Glutamatergic neuron (in vitro differentiated cells): ENCODE results near the gene ZNF284. TPM values are rescaled to one million over a fixed set of nuclear protein-coding genes. Genes with fewer than 3 reads are reported as not detected.
A peak's percentile ranks its signal among the peaks of the same experiment; 100 is the strongest.
"Not testable (repeated sequence)": the region's sequence is repeated elsewhere in the genome, so short reads cannot be mapped to it uniquely, and the experiment has no call there.

Experiments used
- DNase-seq: peaks from one replicate; pipeline ENCODE4 v3.0.0; 2022
- H3K27ac Mint-ChIP-seq: one replicate; pipeline ENCODE4 v1.8.0; 2020; ENCODE audit warnings: mild to moderate bottlenecking, mixed read lengths, inconsistent platforms; ENCODE audit not compliant: unreplicated experiment
- H3K27me3 Mint-ChIP-seq: one replicate; pipeline ENCODE4 v1.8.0; 2020; ENCODE audit warnings: mild to moderate bottlenecking, moderate library complexity, mixed read lengths, inconsistent platforms; ENCODE audit not compliant: unreplicated experiment
- H3K36me3 Mint-ChIP-seq: one replicate; pipeline ENCODE4 v1.8.0; 2020; ENCODE audit warnings: mild to moderate bottlenecking, mixed read lengths, inconsistent platforms; ENCODE audit not compliant: unreplicated experiment
- H3K4me1 Mint-ChIP-seq: one replicate; pipeline ENCODE4 v1.8.0; 2020; ENCODE audit warnings: mild to moderate bottlenecking, low read depth, mixed read lengths, inconsistent platforms; ENCODE audit not compliant: unreplicated experiment
- H3K4me3 Mint-ChIP-seq: one replicate; pipeline ENCODE4 v1.8.0; 2020; ENCODE audit warnings: mild to moderate bottlenecking, mixed read lengths, inconsistent platforms; ENCODE audit not compliant: unreplicated experiment
- H3K9me3 Mint-ChIP-seq: one replicate; pipeline ENCODE4 v1.8.0; 2020; ENCODE audit warnings: mild to moderate bottlenecking, moderate library complexity, mixed read lengths, inconsistent platforms; ENCODE audit not compliant: unreplicated experiment
- total RNA-seq: library from RNA; stranded (reverse); fragmentation: NEBNext Ultra II Directional; extraction: Animal tissue kit (Norgen Biotek cat#: 25700); gene quantifications from one replicate; pipeline ENCODE4 v1.2.1, GENCODE V29; 2021; ENCODE audit not compliant: unreplicated experiment
- TF ChIP-seq, protein P1 (sequence below): fragments of 200-600 bp; sonication (generic); IDR thresholded peaks from one replicate; pipeline ENCODE4 v1.5.0; 2021; ENCODE audit not compliant: partially characterized antibody, unreplicated experiment

ZNF284 gene
- total RNA-seq, 1 donor from 2014 or later = 3.9 TPM

DNA sequence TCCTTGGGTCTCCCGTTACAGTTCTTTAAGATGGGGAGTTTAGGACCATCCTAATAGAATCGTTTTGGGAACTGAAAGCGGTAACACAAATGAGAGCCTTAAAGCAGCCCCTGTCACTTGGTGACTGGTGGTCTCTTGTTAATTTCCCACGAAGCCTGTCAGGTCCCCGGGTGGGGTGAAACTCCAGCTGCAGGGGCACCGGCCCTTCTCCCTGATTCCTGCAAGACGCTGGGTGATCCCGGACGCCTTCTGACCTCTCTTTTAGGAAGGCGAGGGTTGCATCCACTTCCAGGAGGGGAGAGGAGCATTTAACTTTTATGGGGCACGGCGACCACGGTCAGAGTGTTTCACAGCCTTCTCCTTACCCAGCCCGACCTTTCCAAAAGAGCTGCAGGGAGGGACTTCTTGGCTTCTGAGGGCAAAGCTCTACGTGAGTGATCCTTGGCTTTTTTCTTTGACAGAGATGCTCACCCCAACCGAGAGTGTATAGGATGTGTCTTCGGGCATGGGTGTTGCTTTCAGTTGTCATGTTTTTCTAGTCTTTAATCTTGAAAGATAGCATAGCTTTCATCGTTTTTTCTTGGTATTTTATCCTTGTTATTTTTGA lies 41.9 kb downstream of the ZNF284 start:
- Mint-ChIP-seq H3K4me1 (no peaks in the 10 kb centered on the region), H3K9me3 (peaks cover 10% of the 10 kb centered on the region), H3K27ac (no peak overlapping the region), H3K27me3 (peaks cover 15% of the 10 kb centered on the region), H3K36me3 (peaks cover 4% of the 10 kb centered on the region), H3K4me3 (peak overlapping the region; percentile 95)
- no peak for DNase-seq
- TF ChIP-seq, protein P1, sequence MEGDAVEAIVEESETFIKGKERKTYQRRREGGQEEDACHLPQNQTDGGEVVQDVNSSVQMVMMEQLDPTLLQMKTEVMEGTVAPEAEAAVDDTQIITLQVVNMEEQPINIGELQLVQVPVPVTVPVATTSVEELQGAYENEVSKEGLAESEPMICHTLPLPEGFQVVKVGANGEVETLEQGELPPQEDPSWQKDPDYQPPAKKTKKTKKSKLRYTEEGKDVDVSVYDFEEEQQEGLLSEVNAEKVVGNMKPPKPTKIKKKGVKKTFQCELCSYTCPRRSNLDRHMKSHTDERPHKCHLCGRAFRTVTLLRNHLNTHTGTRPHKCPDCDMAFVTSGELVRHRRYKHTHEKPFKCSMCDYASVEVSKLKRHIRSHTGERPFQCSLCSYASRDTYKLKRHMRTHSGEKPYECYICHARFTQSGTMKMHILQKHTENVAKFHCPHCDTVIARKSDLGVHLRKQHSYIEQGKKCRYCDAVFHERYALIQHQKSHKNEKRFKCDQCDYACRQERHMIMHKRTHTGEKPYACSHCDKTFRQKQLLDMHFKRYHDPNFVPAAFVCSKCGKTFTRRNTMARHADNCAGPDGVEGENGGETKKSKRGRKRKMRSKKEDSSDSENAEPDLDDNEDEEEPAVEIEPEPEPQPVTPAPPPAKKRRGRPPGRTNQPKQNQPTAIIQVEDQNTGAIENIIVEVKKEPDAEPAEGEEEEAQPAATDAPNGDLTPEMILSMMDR = no peak

DNA sequence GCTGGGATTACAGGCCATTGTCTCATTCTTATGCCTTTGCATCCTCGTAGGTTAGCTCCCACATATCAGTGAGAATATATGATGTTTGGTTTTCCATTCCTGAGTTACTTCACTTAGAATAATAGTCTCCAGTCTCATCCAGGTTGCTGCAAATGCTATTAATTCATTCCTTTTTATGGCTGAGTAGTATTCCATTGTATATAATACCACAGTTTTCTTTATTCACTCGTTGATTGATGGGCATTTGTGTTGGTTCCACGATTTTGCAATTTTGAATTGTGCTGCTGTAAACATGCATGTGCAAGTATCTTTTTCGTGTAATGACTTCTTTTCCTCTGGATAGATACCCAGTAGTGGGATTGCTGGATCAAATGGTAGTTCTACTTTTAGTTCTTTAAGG lies 49.2 kb downstream of the ZNF284 start:
- not testable (repeated sequence) for H3K27me3 Mint-ChIP-seq, DNase-seq, H3K4me1 Mint-ChIP-seq, H3K4me3 Mint-ChIP-seq, H3K9me3 Mint-ChIP-seq, H3K27ac Mint-ChIP-seq
- H3K36me3 Mint-ChIP-seq = peaks cover 38% of the 10 kb centered on the region

DNA sequence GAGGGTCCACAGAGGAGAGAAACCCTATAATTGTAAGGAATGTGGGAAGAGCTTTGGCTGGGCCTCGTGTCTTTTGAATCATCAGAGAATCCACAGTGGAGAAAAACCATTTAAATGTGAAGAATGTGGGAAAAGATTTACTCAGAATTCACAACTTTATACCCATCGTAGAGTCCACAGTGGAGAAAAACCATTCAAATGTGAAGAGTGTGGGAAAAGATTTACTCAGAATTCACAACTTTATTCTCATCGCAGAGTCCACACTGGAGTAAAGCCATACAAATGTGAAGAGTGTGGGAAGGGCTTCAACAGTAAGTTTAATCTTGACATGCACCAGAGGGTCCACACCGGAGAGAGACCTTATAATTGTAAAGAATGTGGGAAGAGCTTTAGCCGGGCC lies 60.0 kb downstream of the ZNF284 start:
- H3K4me3 Mint-ChIP-seq = no peak overlapping the region
- no peak for DNase-seq
- H3K9me3 Mint-ChIP-seq = peaks cover 4% of the 10 kb centered on the region
- no peaks in the 10 kb centered on the region for H3K4me1 Mint-ChIP-seq
- TF ChIP-seq, protein P1 = no peak
- peaks cover 4% of the 10 kb centered on the region for H3K27me3 Mint-ChIP-seq
- peaks cover 17% of the 10 kb centered on the region for H3K36me3 Mint-ChIP-seq
- H3K27ac Mint-ChIP-seq = no peak overlapping the region

Other genes with a start within 250 kb of the ZNF284 start
- 13.0 TPM for gene ZNF283, start 244.8 kb upstream of the ZNF284 start, total RNA-seq
- gene ZNF404, start 188.2 kb upstream of the ZNF284 start, total RNA-seq = 3.0 TPM
- 12.1 TPM for gene ZNF45, start 136.9 kb upstream of the ZNF284 start, total RNA-seq
- gene ZNF221, start 120.9 kb upstream of the ZNF284 start, total RNA-seq = 16.1 TPM
- gene ZNF155, start 88.0 kb upstream of the ZNF284 start, total RNA-seq = 12.3 TPM
- 2.8 TPM for gene ZNF230, start 69.2 kb upstream of the ZNF284 start, total RNA-seq
- 12.2 TPM for gene ZNF222, start 46.8 kb upstream of the ZNF284 start, total RNA-seq
- 7.6 TPM for gene ZNF223, start 20.1 kb upstream of the ZNF284 start, total RNA-seq
- 20.1 TPM for gene ZNF224, start 22.2 kb downstream of the ZNF284 start, total RNA-seq
- gene ZNF225, start 41.2 kb downstream of the ZNF284 start, total RNA-seq = 7.1 TPM
- gene ZNF234, start 69.4 kb downstream of the ZNF284 start, total RNA-seq = 19.2 TPM
- 27.9 TPM for gene ZNF226, start 92.9 kb downstream of the ZNF284 start, total RNA-seq
- gene ZNF227, start 140.4 kb downstream of the ZNF284 start, total RNA-seq = 26.4 TPM
- gene ZNF233, start 187.7 kb downstream of the ZNF284 start, total RNA-seq = 5.8 TPM
- 14.4 TPM for gene ZNF235, start 232.9 kb downstream of the ZNF284 start, total RNA-seq